Measurements from ENCODE around the gene ABHD11.
"Not testable (repeated sequence)": the region's sequence is repeated elsewhere in the genome, so short reads cannot be mapped to it uniquely, and the experiment has no call there.

ABHD11 gene

GRCh38 chr7:73738612-73739386 is at the start of gene ABHD11:
ABHD11 (minus strand) TSS chr7:73738802; CDS start chr7:73738770, 32 bp downstream.
- peak; percentile 98 for DNase-seq

DNA sequence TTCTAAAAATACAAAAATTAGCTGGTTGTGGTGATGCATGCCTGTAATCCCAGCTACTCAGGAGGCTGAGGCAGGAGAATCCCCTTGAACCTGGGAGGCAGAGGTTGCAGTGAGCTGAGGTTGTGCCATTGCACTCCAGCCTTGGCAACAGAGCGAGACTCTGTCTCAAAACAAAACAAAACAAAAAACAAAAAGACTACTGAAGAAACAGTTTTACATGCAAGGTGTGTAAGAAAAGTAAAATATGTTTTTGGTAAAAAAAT is 49.1 kb upstream of the ABHD11 start:
- DNase-seq, result not testable (repeated sequence)

GRCh38 chr7:73786588-73786987 is 48.0 kb upstream of the ABHD11 start:
- DNase-seq, result no peak

- DNase-seq, result no peak
These were observed 40.9 kb upstream of the ABHD11 start for GRCh38 chr7:73779517-73779916.

GRCh38 chr7:73778801-73779389 is 40.3 kb upstream of the ABHD11 start:
- no peak for DNase-seq

DNA sequence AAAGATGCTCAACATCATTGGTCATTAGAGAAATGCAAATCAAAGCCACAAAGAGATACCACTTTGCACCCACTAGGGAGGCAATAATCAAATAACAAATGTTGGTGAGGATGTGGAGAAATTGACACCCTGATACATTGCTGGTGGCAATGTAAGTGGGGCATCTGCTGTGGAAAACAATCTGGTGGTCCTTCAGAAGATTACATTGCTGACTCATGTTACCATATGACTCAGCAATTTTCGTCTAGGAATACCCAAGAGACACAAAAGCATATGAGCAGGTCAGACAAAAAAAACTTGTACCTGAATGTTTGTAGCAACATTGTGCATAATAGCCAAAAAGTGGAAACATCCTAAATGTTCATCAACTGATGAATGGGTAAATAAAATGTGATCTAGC is 36.3 kb upstream of the ABHD11 start:
- no peak for DNase-seq

GRCh38 chr7:73773700-73774517 is 35.3 kb upstream of the ABHD11 start:
- DNase-seq, result no peak

GRCh38 chr7:73770860-73771670 is 32.5 kb upstream of the ABHD11 start:
- no peak for DNase-seq

DNA sequence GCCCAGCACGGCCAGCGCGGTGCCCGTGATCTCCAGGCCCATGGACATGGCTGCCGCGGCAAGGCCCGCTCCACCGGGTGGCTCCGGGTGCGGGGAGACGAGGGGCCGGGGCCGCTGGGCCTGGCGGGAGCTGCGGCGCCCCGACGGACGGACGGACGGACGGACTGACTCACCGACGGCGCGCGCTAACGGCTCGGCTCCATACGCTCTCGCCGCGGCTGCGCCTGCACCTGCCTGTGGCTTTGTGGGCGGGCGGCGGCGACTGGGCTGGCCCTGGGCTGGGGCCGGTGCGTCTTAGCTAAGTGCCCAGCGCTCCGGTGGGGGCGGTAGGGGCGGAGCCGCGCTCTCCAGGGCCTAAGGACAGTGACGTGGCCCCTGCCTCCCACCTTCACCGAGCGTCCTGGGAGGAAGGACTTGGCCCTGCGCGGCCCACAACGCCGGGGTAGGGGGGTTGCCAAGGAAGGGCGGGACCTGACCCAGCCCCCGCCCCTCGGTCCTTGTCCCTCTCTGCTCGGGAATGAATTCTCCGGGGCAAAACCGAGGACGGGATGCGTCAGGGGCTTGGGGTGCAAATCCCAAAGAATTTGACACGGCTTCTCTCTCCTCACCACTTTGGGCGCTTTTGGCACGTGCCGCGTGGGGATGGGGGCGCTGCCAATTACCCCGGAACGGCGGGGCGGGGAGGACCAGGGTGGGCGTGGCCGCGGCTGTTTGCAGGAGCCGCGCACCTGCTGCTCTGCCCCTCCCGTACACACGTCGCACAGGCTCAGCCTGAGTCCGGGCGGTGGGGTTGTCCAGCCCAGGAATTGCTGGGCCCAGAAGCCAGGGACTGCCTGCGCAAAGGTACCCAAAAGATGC is 31.6 kb upstream of the ABHD11 start, which contains the start of gene CLDN3:
TSS of gene CLDN3 (minus strand) at position 269 of the 858 bp plus-strand sequence. CDS start at position 48, 221 bp downstream.
- no peak for DNase-seq

GRCh38 chr7:73769481-73770001 is 30.9 kb upstream of the ABHD11 start:
- no peak for DNase-seq

GRCh38 chr7:73768641-73769480 is 30.3 kb upstream of the ABHD11 start:
- DNase-seq, result no peak

GRCh38 chr7:73766556-73767229 is 28.1 kb upstream of the ABHD11 start:
- DNase-seq, result no peak

- no peak for DNase-seq
These were observed 24.0 kb upstream of the ABHD11 start for GRCh38 chr7:73762659-73762999.

DNA sequence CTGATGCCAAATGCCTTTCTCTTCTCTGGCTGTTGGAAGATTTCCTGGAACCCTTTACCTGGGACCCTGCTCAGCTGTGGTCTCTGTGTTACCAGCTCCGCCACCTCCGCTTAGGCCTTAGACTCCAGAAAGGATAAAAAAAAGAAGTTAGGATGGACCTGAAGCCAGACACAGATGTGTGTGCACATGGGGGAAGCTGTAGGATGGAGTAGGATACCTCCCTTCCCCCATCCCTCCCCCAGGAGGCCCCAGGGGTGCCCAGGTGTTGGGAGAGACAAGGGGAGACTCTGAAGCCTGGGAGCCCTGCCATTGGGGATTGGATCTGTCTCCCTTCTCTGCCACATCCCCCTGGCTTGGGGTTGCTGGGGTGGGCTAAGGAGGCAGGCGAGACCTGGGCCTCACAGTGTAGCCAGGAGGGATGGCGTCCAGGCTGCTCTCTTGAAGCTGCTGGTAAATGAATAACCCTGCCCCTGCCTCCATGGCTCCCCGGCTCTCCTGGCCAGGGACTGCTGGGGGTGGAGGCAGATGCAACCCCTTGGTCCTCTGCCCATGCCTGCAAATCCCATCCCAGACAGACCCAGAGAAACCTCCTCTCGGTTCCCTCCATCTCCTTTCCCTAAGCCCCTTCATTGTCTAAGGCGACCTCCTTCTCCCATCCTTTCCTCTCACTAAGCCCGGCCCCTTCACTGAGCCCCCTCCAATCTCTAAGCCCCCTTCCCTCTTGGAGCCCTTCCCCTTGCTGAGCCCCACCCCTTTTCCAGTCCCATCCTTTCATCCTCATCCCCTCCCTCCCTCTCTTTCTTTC is 23.5 kb upstream of the ABHD11 start:
- no peak for DNase-seq

GRCh38 chr7:73758581-73759138 is 20.1 kb upstream of the ABHD11 start:
- DNase-seq, result no peak

- no peak for DNase-seq
These were observed 11.6 kb upstream of the ABHD11 start for GRCh38 chr7:73749931-73750776.

GRCh38 chr7:73746378-73746777 is 7.8 kb upstream of the ABHD11 start:
- DNase-seq, result no peak

Data from CD4-positive, alpha-beta T cell treated with Interleukin-12 subunit alpha and Interleukin-12 subunit beta, for 1 hour (primary cell).